Hippocampal formation (tissue), 2 donors: ENCODE results near the gene IL9.
"Not testable (repeated sequence)": the region's sequence is repeated elsewhere in the genome, so short reads cannot be mapped to it uniquely, and the experiment has no call there.

Experiments
- DNase-seq, 2 donors: peaks; one replicate each; lab custom pipeline; 2025; lab: John Stamatoyannopoulos, UW

Gene IL9

GRCh38 chr5:135868681-135869080, 27.0 kb downstream of the IL9 start:
- DNase-seq = no peak

DNA sequence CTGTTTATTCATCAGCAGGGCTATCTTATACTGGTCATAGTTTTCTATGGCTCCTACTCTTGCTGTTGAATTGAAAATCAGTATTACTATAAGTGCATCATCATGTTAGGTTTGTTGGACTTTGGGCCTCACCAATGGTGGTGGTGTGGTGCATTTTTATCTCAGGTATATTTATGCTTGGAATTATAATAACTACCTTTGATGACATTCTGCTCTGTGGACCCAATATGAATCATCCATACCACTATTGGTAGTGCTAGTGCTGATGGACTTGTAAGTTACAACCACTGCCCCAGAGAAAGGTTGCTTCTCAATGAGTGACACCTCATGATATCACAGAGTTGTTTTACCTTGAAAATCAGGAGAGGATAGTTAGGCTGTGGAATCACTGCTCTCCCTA, 28.0 kb downstream of the IL9 start:
- no peak for DNase-seq

GRCh38 chr5:135866016-135866415, 29.6 kb downstream of the IL9 start:
- no peak for DNase-seq

DNA sequence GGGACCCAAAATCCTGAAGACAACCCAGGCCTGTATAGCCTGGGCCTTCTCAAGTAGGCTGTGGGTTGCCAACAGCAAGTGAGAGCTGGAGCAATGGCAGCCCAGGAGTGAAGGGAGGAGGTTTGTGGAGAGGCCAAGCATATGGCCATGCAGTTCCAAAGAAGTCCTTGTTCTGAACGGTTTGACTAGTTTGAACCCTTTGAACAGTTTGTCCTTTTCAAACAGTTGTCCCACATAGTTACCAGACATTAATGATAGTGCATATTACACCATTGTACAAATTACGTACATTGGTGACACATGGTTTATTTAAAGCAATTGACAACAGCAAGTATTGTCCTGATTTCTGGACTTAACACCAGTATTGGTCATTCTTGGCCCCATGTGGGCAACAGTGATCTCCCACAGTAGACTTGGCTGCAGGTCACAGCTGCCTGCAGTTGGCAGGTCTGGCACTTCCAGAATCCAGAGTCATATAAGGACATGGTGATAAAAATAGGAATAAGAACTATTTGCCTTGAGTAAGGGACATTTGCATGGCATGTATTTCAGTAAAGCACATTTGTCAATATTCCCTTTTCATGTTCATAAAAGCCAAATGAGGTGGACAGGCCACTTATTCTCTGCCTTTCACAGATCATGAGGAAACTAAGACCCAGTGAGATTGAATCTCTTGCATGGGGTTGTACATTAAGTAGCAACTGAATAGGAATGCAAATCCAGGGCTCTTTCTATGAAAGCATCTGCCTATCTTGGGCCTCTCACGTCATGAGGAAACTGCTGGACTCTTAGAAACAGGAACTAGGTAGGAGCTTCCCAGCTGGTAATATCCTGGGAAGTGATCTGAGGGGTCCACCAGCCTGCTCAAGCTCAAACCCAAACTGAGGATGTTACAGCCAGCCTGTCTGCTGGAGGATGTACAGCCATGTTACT, 30.9 kb downstream of the IL9 start:
- no peak for DNase-seq

GRCh38 chr5:135862744-135863143, 32.9 kb downstream of the IL9 start:
- DNase-seq = no peak

GRCh38 chr5:135862086-135862485, 33.6 kb downstream of the IL9 start:
- DNase-seq = no peak

GRCh38 chr5:135861641-135862040, 34.0 kb downstream of the IL9 start:
- DNase-seq = no peak

DNA sequence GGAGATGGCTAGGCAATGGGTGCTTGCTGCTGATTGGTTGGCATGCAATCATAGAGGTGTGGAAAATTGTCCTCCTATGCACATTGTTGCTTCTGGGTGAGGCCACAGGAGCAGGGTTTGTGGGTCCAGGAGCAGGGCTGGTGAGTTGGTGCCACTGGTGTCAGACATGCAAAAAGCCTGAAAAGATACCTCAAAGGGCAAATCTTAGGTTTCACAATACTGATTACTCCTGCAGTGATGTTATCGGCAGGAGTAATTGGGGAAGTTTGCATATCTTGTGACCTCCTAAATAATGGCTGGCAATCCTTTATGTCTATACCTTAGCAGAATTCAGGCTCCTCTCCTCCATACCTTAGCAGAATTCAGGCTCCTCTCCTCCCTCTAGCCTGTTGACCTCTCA, 36.0 kb downstream of the IL9 start:
- no peak for DNase-seq

GRCh38 chr5:135859186-135859585, 36.5 kb downstream of the IL9 start:
- DNase-seq = not testable (repeated sequence)

GRCh38 chr5:135857630-135858311, 37.9 kb downstream of the IL9 start:
- DNase-seq = no peak

DNA sequence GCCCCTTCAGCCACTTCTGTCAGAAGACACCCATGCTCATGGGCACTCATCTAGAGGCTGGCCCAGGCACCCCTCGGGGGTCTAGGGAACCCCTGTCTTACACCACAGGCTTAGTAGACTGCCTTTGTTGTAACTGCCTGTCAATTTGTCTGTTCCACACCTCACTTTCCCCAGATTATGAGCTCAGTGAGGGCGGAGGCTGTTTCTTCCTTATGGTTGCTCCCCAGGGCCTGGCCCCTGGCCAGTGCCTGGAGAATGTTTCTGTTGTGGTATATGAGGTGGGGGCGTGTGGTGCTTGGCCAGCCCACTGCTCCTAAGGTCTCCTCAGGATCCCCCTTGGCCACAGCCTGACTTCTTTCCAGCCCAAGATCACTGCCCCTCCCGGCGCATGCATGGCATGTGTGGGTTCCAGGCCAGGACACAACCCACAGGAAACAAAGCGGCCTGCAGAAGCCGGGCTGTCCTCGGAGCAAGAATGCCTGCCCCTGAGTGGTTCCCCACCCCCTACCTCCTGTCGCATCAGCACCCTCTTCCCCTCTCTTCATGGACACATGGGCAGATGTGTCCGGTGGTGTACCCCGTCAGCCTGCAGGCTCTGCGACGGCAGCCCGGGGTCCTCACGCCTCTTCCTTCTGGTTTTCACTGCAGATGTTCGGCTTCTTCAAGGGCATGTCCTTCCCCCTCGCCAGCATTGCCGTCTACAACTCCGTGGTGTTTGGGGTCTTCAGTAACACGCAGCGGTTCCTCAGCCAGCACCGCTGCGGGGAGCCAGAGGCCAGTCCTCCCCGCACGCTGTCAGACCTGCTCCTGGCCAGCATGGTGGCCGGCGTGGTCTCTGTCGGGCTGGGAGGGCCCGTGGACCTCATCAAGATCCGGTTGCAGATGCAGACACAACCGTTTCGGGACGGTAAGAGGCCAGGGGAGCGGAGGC, 43.5 kb downstream of the IL9 start:
- DNase-seq = no peak

- DNase-seq = peak; percentile 30 to 65
Observed at GRCh38 chr5:135851186-135851914, 44.3 kb downstream of the IL9 start.

GRCh38 chr5:135850671-135851070, 45.0 kb downstream of the IL9 start:
- no peak for DNase-seq

DNA sequence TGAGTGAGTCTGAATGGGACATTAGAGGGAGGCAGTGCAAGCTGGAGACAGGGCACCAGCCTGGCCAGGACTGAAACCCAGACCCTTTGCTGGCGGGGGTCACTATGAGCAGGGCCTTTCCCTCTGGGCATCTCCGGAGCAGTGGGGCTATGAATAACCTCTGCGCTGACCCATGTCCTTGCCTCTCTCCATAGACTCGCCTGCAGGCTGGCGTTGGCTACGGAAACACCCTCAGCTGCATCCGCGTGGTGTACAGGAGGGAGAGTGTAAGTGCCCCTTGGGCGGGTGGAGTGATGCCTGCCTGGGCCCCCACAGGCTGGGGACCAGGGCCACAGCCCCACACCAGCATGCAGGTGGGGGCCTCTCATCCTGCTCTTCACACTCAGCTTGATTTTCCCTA, 45.4 kb downstream of the IL9 start:
- DNase-seq = no peak

DNA sequence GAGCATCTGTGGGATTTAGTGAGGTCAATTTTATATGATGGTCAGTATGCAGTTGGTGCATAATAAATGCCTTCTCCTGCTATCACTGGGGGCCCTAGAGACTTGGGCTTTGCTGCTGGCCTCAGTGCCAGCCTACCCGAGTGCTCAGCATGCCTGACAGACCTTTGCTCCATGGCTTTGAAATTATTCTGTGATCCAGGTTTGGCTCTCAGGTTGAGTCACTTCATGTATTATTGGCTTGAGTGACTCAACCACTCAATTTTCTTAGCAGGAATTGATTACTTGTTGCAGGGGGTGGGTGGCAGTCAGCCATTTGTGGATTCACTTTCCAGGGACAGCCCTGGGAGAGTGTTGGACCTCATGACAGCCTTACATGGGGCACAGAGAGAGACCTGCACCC, 47.7 kb downstream of the IL9 start:
- DNase-seq = no peak

GRCh38 chr5:135846311-135846710, 49.3 kb downstream of the IL9 start:
- no peak for DNase-seq

DNA sequence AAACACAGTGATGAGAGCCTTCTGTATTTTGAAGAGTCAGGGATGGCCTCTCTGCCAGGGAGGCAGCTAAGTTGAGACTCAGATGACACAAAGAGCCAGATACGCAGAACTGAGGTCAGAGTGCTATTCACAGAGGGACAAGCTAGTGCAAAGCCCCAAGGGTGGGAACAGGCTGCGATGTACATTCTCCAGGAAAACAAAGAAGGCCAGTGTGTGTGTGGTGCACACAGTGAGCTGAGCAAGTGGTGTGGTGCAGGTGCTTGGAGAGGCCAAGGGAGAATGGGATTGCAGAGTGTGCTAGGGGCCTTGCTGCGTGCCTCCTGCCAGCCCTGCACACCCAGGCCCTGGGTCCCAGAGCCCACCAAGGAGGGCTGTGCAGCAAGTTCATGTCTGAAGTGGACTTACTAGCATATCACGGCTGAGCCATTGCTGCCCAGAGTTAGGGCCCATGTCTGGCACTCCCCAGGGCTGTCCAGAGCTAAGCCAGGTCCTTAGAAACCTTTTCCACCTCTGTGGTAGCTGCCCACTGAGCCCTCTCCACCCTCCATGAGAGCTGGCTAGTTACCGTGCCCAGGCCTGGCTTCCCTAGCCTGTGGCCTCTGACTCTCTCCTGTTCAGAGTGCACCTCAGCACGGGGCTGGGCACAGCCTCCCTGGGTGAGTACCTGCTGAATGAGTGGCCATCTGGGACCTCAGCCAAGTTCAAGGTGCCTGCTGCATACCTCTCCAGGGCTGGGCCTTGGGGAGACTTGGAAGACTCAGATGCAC, 51.9 kb downstream of the IL9 start:
- peak; percentile 66 to 83 for DNase-seq

GRCh38 chr5:135842737-135843136, 52.9 kb downstream of the IL9 start:
- peak; percentile 63 to 84 for DNase-seq
